HG02870 (cell line): ENCODE measurements around the gene CACNA1C.

ENCODE experiments used
- ATAC-seq: cut with Tn5 transposase; IDR thresholded peaks from one replicate; pipeline ENCODE4 v1.9.1; 2021; ENCODE audit warnings: mild to moderate bottlenecking, moderate library complexity; ENCODE audit not compliant: unreplicated experiment

The CACNA1C gene

DNA sequence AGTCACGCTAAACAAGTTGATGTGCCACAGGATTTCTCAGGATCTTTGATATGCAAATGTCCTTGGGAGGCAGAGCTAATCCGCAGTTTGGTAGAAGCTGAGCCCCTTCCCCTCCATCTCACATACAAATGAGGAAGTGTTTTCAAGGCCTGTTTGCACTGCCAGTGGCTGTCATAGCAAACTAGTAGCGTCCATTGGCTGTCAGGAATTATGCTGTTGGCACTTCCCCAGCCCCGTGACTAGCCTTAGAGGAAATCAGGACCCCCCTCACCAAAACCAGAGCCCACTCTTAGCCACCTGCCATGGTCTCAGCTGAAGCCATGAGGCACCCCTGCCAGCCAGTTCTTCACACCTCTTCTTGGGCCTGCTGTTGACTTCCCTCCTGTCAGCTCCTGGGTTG, 253.9 kb downstream of the CACNA1C start:
- no peak for ATAC-seq

DNA sequence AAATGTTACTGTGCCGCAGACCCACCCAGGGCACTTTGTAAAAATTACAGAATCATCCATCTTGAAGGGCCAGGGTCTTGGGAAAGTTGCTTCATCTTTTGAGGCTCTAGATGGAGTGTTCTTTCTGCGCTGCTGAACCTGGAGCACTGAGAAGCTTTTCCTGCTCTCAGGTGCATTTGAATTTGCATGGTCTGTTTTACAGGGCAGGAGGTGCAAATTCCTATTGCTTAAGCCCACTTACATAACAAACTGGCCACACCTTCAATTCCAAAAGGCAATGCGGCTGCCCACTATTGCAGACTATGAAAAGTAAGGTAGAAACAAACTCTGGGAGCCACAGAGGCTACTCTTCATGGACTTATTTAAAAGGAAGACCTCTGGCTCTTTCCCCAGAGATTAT, 254.8 kb downstream of the CACNA1C start:
- ATAC-seq: no peak

DNA sequence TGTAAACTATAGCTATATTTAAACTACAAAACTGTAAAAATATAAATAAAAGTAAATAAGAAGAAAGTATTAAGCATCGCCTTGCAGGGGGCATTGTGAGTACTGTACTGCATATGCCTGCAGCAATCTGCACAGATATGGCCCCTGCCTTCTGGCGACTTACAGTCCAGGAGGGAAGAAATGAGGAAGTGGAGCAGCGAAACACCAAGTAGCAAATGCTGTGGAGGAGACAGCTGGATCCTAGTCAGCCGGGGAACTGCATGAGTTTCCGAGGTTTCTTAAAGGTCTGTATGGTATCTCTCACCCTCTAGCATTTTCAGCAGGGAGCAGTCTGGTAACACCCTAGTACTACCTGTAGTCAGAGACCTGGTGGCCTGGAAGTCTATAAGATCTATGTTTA, 256.9 kb downstream of the CACNA1C start:
- ATAC-seq: no peak

DNA sequence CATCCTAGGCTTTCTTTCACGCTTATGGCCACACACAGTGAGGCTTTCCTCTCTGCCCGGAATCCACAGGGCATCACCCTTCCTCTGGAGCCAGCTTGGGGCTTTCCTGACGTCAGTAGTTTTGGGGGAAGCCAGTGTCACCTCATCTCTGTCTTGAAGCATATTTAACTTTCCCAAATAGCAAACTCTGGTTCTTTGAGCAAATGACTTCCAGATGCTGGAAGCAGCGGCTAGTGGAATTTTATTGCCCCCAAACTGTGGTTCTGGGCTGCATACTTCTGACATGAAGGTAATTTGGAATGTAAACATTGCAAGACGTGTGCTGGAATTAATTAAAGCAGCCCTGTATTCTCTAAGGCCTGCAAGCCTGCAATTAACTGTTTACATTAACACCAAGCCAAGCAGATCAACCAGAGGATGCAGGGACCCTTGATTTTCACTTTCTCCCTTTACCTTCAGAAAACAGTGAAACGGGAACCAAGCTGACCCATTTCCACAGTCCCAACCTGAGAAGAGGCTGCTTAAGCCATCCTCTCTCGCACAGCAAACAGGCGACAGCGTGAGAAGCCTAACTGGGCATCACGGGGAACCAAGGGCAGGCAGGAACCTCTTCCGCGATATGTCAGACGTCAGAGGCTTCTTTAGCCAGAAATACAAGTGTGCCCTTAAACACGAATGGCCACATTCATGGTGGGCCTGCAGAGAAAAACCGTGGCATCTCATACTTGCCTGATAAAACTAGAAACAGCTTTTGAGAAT, 258.4 kb downstream of the CACNA1C start:
- no peak for ATAC-seq

DNA sequence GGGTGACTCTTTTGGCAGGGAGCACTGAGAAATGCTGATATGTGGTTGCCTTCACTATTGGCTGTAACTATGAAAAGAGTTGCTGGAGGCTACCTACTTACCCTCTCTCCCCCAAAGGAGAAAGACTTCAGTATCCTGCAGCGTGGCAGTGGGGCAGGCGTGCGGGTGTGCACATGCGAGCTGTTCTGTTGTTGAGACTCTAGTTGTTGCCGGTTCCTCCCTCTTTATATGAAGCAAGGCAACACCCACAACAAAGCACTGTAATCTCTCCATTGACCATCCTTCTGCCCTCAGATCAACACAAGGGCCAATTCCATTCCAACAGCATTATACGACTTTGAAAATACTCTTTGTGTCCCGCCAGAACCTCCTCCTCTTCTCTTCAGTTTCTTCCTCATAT, 259.4 kb downstream of the CACNA1C start:
- no peak for ATAC-seq

DNA sequence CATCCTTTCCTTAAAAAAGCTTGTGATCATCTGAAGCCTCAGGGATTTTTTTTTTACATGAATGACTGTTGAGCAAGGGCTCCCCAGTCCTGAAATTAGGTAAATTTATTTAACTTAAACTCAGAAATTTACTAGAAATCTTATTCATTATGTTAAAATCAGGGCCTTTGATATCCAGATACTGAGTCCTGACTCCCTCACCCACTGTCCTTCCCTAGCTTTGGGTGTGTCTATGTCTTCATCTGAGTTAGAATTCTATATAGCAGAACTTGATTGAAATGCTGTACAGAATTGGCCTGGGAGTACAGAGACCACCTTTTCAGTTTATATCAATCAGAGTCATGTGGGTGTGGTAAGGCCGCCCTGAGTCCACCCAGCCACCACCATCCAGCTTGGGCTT, 260.0 kb downstream of the CACNA1C start:
- no peak for ATAC-seq

DNA sequence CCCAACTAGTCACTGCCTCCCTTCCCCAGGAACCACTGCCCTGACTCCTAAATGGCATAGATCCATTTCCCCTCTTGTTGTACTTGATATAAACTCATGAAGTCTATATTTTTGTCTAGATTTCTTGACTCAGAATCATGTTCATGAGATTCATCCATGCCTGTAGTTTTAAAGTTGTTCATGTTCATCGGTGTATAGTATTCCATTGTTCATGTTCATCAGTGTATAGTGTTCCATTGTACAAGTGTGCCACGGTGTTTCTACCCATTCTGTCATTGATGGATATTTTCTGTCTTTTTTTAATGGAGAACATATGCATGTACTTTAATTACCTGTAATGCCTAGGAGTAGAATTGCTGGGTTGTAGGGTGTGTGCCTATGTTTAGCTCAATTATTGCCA, 261.7 kb downstream of the CACNA1C start:
- no peak for ATAC-seq

DNA sequence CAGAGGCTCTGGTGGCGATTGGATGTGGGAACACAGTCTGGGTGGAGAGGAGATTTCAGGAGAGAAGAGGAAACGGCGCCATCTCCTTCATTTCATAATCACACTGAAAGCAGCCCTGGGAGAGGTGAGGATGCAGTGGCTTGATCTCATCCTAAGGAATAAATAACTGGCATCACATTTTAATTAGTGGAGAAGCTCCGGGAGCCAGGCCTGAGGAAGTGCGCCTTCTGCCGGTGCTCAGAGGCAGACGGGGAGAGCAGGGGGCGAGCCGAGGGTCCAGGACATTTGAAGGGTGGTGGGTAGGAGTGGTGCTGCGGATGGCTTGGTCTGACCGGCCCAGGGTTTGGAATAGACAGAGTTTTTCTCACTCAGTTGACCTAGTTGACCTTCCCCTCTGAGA, 265.0 kb downstream of the CACNA1C start:
- ATAC-seq: no peak

DNA sequence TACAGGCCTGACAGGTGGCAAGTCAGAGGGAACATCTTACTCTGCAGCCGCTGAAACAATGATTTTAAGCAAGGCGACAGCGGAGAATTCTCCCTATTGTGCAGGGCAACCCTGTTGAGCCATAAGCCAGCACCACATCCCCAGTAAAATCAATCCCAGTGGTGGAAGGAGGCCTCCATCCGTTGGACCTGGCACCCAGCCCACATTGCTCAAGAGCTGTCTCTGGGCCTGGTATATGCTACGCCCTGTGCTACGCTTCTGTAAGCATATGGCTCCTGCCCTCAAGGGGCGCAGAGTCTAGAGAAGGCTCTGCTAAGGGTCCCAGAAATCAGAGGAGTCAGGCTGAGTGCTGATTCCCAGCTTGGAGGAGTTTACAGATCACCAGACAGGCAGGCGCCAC, 265.5 kb downstream of the CACNA1C start:
- no peak for ATAC-seq

DNA sequence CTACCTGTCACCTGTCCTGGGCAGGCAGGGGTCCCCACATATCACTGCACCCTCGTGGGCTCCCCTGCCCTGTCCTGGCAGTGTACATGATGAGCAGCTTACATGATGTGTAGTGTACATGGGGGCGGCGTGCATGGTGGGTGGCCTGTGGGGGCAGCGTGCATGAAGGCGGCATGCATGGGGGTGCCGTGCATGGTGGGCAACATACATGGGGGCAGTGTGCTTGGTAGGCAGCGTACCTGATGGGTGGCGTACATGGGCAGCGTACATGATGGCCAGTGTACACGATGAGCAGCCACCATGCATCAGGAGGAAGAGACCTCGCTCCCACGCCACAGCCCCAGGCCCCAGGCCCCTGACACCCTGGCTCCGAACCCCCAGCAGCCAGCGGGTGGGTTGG, 266.3 kb downstream of the CACNA1C start:
- no peak for ATAC-seq

DNA sequence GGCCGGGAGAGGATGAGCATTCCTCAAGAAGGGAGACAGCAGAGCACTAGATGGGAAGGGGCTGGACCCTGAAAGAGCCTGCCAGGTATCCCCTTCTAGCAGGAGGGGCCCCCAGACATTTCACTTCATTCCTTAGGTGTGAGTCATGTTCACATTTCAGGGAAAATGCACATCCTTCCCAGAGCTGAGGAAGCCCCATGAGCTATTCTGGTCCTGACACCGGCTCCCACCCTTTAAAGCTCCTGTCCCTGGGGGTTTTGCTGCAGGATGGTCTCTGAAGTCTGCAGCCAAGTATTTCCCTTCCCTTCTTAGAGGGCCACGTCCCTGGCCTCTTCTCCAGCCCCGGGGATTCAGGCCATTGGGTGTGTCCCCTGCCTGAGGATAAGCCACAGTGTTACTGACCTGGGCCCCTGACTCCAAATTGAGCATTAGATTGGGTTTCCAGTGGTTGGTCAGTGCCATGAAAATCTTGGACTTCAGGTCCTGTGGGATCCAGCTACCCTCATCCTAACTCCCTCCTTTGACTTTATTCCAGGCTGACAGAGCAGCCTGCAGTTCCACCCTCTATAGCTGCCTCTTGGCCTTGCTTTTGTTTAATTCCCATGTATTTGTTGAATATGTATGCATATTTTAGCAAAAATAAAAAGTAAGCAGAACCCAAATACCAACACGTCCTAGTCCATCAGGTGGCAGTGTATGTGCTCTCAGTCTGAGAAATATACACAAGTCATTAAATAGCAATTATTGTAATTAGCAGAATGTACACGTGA, 267.1 kb downstream of the CACNA1C start:
- no peak for ATAC-seq

DNA sequence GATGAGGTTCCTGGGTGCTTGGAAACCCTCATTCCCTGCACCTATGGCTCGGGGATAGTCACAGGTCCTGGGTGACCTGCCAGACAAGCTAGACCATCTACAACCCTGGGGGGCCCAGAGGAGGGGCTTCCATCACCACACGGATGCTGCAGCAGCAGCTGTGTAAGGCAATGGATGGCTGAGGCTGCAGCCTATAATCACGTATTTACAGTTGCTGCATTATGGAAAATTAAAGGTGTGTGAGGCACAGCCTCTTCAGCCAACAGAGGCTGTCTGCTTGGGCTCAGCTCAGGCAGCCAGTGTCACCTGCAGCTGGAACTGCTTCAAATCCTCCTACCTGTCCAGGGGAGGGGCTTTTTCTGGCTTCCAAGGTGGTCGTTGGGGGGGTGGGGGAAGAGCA, 268.1 kb downstream of the CACNA1C start:
- ATAC-seq: no peak

DNA sequence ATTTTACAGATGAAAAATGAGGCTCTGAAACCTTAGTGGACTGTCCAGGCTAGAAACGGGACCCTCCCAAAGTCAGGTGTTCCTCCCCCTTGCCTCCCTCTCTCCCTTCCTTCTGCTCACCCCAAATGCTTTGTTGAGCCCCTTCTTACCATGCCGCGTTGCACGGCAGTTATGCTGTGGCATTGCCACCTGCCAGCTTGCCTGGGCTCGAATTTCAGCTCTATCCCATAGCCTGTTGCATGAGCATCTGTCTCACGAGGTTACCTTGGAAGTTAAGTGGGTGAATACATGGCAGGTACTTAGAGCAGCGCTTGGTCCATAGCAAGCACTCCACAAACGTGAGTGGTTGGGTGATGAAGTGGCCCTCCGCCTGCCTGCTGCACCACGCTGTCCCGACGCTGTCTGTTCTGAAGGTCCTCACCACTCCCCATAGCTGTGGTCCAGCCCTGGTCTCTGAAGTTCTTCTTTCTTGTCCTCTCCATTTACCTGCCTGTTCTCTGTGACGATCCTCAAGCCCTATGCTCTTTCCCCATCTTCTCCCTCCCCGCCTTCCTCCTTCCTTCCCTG, 269.9 kb downstream of the CACNA1C start:
- ATAC-seq: no peak

DNA sequence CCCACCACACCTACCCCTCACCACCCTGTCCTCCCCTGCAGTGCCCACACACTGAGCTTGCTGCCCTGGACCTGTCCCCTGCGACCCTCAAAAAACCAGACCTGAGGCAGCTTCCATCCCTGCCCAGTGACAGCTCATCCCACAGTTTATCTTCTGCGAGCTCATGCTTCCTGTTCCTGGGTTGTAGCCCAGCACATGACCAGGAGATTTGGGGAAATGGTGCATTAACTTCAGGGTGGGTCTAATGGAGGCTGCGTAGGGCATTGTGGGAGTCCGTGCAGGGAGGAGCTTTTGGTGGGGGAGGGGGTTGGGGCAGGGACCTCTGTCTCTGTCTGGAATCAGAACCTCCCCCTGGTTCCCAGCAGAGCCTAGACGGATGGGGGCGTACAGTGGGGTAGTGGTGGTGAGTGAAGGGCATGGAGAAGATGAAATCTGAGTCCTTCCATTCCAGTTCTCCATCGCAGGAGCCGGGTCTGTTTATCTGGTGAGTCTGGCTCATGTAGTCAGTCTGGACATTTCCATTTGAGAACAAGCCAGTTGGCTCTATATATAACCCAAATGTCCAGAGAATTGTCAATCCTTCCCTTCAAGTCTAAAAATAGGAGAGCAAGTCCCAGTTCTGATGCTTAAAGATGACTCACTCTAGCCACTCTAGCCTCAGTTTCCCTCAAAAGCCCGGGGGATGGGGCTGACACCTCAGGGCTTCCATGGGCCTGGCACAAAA, 270.9 kb downstream of the CACNA1C start:
- ATAC-seq: no peak

DNA sequence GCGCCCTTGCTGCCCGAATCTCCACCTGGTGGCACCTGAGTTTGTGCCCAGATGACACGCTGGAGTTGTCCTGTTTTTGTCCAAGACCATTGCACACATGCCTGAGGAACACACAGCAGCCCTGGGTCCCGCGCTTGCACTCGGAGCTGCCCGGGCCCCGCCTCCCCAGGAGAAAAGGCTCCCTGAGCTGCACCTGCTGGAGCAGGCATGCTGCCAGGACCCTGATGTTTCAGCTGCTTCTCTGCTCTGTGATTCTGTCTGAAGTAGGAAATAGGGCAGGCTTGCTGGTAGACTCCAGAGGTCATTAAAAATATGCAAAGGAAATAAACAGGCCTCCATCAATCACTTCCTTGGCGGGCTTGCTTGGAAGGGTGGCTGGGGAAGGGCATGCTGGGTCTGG, 271.6 kb downstream of the CACNA1C start:
- ATAC-seq: no peak

DNA sequence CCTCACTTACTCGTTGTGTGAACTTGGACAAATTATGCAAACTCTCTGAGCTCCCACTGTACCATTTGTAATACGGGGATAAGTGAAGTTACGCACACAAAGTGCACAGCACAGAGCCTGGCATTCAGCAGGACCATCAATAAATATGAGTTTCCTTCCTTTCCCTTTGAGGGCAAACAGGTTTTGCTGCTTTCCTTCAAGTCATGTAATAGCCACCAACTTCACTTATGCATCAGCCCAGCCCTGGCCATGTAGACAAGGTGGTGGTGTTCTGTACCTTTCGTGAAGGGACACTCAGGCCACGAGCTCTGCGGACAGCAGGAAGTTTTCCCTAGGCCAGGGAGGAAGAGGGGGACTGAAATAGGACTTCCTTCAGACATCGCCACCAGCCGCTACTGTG, 272.7 kb downstream of the CACNA1C start:
- ATAC-seq: no peak

DNA sequence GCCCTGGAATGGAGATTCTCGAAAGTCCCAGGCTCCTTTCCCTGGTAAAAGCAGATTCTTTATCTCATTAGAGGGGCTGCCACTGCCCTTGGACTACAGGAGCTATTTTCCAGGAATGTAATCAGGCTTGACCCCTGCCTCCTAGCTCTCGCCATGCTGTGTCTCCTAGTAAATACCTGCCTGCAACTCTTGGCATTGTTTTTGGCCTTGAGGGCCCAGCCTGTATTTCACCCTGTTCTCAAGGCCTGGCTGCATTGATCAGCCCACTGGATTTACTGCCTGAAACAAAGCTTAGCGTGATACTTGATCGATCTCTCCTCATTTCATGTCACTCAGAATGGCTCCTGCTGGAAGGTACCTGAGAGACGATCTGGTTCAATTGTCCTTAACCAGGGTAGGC, 273.7 kb downstream of the CACNA1C start:
- no peak for ATAC-seq

DNA sequence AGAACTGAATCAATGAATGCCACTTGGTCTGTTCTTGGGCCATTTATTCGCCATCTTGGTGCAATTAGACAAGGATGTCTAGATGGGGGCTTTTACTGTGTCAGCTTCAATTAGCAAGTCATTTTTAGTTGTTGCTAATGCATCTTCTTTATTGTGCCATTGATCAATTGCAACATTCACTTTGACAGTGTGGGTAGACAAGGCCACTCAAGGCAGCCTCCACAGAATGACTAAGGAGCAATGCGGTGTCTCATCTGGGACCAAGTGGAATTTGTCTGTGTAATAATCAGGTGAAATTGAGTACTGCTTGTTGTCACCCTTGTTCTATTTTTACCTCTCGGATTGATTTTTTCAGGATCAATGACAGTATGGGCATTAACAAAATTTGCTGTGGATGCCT, 275.9 kb downstream of the CACNA1C start:
- no peak for ATAC-seq

DNA sequence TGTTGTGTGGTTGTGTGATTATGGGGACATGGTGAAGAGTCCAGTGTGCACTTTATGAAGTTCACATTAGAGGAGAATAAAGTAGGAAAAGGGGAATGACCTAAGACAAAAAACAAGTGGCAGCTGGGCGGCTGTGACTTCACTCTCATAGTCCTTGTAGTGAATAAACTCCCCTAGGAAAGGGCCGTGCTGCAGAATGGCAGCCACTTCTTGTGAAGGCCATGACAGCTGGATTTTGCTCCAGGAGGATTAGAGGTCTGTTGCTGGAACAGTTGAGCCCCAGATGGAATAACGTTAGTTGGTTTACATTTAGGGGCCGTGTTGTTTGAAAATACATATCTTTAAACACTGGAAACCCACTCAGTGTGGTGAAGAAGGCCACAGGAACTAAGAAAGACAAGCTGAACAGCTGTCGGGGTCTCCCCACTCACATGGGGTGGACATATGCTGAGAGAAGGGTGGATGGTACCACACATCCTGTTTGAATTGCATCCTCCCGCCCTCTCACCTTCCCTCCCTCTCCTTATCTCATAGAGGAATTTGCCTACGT, 276.9 kb downstream of the CACNA1C start:
- no peak for ATAC-seq

DNA sequence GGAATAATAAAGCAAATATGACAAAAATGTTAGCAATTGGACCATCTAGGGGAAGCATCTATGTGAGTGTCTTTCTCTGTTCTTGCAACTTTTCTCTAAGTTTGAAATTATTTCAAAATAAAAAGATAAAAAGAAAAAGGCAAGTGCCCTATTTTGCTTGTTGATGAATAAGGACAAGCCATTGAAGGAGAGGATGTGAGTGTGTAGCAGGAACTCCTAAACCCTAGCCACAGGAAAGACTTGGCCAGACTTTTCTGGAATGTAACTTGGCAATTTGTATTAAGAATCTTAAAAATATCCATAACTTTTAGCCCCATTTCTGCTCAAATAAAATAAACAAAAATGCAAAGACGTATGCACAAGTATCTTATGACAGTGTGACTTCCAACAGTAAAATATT, 279.4 kb downstream of the CACNA1C start:
- no peak for ATAC-seq

DNA sequence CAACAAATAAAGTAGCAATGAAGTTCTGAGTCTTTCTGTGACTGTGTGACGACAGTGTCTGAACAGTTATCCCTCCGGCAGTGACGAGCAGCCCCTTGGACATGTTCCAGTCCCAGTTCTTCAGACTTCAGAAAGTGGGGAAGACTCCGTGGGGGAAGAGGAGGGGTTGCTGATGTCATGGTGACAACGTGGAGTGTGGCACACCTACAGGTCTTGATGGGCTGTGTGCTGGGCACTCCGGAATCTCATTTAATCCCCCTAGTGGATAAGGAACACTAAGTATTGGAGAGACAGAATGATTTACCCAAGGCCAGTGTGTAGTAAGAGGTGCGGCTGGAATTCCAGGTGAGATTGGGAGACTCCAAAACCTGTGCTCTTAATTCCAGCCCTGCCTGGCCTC, 280.2 kb downstream of the CACNA1C start:
- ATAC-seq: no peak
